HG02852 (cell line): ENCODE measurements around the gene NCOA1.
"Not testable (repeated sequence)": the region's sequence is repeated elsewhere in the genome, so short reads cannot be mapped to it uniquely, and the experiment has no call there.

Source experiments
- ATAC-seq: cut with Tn5 transposase; IDR thresholded peaks from one replicate; pipeline ENCODE4 v1.9.1; 2021; ENCODE audit warnings: mild to moderate bottlenecking, moderate library complexity; ENCODE audit not compliant: unreplicated experiment

NCOA1 gene

GRCh38 chr2:24676493-24676892 is 185.4 kb downstream of the NCOA1 start:
- ATAC-seq: no peak

GRCh38 chr2:24678066-24678465 is 187.0 kb downstream of the NCOA1 start:
- ATAC-seq: not testable (repeated sequence)

GRCh38 chr2:24680196-24680595 is 189.1 kb downstream of the NCOA1 start:
- no peak for ATAC-seq

- no peak for ATAC-seq
These were observed 191.2 kb downstream of the NCOA1 start for GRCh38 chr2:24682304-24682703.

GRCh38 chr2:24683408-24683807 is 192.4 kb downstream of the NCOA1 start:
- ATAC-seq: no peak

- no peak for ATAC-seq
These were observed 199.5 kb downstream of the NCOA1 start for GRCh38 chr2:24690524-24690923.

- no peak for ATAC-seq
These were observed 200.8 kb downstream of the NCOA1 start for GRCh38 chr2:24691806-24692205.

GRCh38 chr2:24697792-24698191 is 206.7 kb downstream of the NCOA1 start:
- ATAC-seq: no peak

GRCh38 chr2:24702800-24703199 is 211.7 kb downstream of the NCOA1 start:
- ATAC-seq: no peak

- no peak for ATAC-seq
These were observed 213.6 kb downstream of the NCOA1 start for GRCh38 chr2:24704692-24705091.

GRCh38 chr2:24707143-24707542 is 216.1 kb downstream of the NCOA1 start:
- no peak for ATAC-seq

- ATAC-seq: no peak
These were observed 217.6 kb downstream of the NCOA1 start for GRCh38 chr2:24708537-24709152.

- no peak for ATAC-seq
These were observed 219.8 kb downstream of the NCOA1 start for GRCh38 chr2:24710806-24711205.

- ATAC-seq: no peak
These were observed 220.8 kb downstream of the NCOA1 start for GRCh38 chr2:24711865-24712264.

- no peak for ATAC-seq
These were observed 221.2 kb downstream of the NCOA1 start for GRCh38 chr2:24712296-24712695.

GRCh38 chr2:24717263-24717951 is 226.4 kb downstream of the NCOA1 start:
- ATAC-seq: no peak

- ATAC-seq: peak; percentile 92
These were observed 229.3 kb downstream of the NCOA1 start for GRCh38 chr2:24720310-24720709.

- ATAC-seq: no peak
These were observed 230.4 kb downstream of the NCOA1 start for GRCh38 chr2:24721470-24721869.

GRCh38 chr2:24722141-24722790 is 231.2 kb downstream of the NCOA1 start:
- ATAC-seq: no peak

- no peak for ATAC-seq
These were observed 232.1 kb downstream of the NCOA1 start for GRCh38 chr2:24723191-24723590.

- ATAC-seq: no peak
These were observed 232.6 kb downstream of the NCOA1 start for GRCh38 chr2:24723665-24724064.

GRCh38 chr2:24724111-24724775 is 233.2 kb downstream of the NCOA1 start:
- no peak for ATAC-seq
